Muscle of leg (tissue), 11 donors: ENCODE measurements around the gene IGF1R. TPM values are rescaled to one million over a fixed set of nuclear protein-coding genes. Genes with fewer than 3 reads are reported as not detected.

Experiments
- DNase-seq: peaks from one replicate; pipeline ENCODE4 v3.0.0; 2013
- H3K27ac ChIP-seq: one replicate; pipeline ENCODE4 v1.5.1; 2013; ENCODE audit warnings: mild to moderate bottlenecking, low read length, control low read depth
- H3K27me3 ChIP-seq: one replicate; pipeline ENCODE4 v1.6.1; 2013; ENCODE audit warnings: low read length; ENCODE audit not compliant: control insufficient read depth, insufficient read depth
- H3K36me3 ChIP-seq: one replicate; pipeline ENCODE4 v1.6.1; 2013; ENCODE audit warnings: low read length; ENCODE audit not compliant: control insufficient read depth, insufficient read depth
- H3K4me1 ChIP-seq: one replicate; pipeline ENCODE4 v1.6.1; 2013; ENCODE audit warnings: low read length; ENCODE audit not compliant: control insufficient read depth, insufficient read depth
- H3K4me3 ChIP-seq: one replicate; pipeline ENCODE4 v1.5.1; 2013; ENCODE audit warnings: low read length, control low read depth
- H3K9me3 ChIP-seq: replicated peaks from 2 replicates; pipeline ENCODE4 v1.6.1; 2013; ENCODE audit warnings: low read depth, low read length; ENCODE audit not compliant: control insufficient read depth
- WGBS: methylation state at CpG from one replicate; pipeline ENCODE4 v1.1.5; 2013; ENCODE audit warnings: missing lambda C conversion rate; ENCODE audit not compliant: insufficient coverage; 5-methylcytosine and 5-hydroxymethylcytosine counted together
- polyA plus RNA-seq, 8 donors: library from polyadenylated mRNA; unstranded; fragments of 120-200 nt; gene quantifications; one replicate each; pipeline versions ENCODE4 v1.2.1 to v1.2.3, GENCODE V29; 2013; ENCODE audit warnings: inconsistent platforms in 1 of 8, low replicate concordance in 1 of 8; ENCODE audit not compliant: insufficient read length in 8 of 8, insufficient read depth in 1 of 8
- total RNA-seq: library from RNA; stranded (reverse); fragments of 120-200 nt; gene quantifications from one replicate; pipeline ENCODE4 v1.2.4, GENCODE V29; 2013

Gene IGF1R
- total and polyA plus RNA-seq, 9 donors: 13.0 to 19.7 (median 18.3) TPM

DNA sequence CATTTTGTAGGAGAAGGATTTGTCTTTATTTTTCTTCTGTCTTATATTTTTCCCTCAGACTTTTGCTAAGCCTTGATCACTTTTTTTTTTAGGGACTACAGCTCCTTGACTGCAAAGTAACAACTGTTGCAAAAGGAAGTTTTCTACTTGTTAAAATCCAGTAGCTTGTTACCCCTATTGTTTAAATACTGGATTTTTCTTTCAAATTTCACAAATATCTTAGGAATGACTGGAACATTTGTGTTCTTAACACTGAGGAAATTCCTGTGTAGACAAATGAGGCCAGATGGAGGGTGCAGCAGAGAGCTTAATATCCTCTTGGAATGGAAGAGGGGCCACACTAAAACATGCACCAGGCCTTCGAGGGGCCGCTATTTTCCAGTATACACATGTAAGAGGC is 362.4 kb downstream of the IGF1R start:
- no CpG with 5 or more reads among the region's 2 CpGs for WGBS
- peaks cover 4% of the 10 kb centered on the region for H3K27me3 ChIP-seq
- H3K9me3 ChIP-seq: no peaks in the 10 kb centered on the region
- no peak overlapping the region for H3K27ac ChIP-seq
- H3K4me1 ChIP-seq: peaks cover 21% of the 10 kb centered on the region
- H3K4me3 ChIP-seq: no peak overlapping the region
- H3K36me3 ChIP-seq: no peaks in the 10 kb centered on the region
- no peak for DNase-seq
